ENCODE results near the gene TBC1D17. TPM values are rescaled to one million over a fixed set of nuclear protein-coding genes. Genes with fewer than 3 reads are reported as not detected.

The TBC1D17 gene
- total and polyA plus RNA-seq, 2 of the 13 experiments (the other 11 are each of a cell fraction or from before 2014, with no cell fraction given), result 9.7 to 16.9 TPM

DNA sequence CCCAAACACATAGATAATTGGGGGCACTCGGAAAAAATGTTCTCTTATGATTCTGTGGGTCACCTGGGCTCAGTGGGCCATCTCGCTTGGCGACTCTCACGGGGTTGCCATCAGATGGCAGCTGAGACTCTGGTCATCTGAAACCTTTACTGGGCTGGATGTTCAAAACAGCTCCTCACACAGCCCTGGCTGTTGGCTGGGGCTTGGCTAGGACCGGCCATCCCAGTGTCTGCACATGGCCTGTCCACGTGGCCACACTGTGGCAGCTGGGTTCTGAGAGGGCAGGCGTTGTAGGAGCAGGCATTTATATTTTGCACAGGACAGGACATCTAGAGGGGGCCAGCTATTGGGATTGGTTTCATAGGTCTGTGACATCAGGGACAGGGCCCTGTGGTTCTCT, 43.9 kb upstream of the TBC1D17 start:
- TF ChIP-seq ZNF496 (CRISPR knock-in tag; IDR thresholded peaks at IDR 0.05; ENCODE audit: insufficient replicate concordance), result no peak
- TF ChIP-seq ESRRA (CRISPR knock-in tag; IDR thresholded peaks at IDR 0.05; ENCODE audit: low read depth), result no peak
- TF ChIP-seq SUZ12 (IDR thresholded peaks at IDR 0.05; ENCODE audit: low read depth, low read length), result no peak
- TF ChIP-seq, protein P1, sequence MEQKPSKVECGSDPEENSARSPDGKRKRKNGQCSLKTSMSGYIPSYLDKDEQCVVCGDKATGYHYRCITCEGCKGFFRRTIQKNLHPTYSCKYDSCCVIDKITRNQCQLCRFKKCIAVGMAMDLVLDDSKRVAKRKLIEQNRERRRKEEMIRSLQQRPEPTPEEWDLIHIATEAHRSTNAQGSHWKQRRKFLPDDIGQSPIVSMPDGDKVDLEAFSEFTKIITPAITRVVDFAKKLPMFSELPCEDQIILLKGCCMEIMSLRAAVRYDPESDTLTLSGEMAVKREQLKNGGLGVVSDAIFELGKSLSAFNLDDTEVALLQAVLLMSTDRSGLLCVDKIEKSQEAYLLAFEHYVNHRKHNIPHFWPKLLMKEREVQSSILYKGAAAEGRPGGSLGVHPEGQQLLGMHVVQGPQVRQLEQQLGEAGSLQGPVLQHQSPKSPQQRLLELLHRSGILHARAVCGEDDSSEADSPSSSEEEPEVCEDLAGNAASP (CRISPR knock-in tag; IDR thresholded peaks at IDR 0.05; ENCODE audit: borderline replicate concordance), result no peak
- no peak for TF ChIP-seq ZNF883 (CRISPR knock-in tag; IDR thresholded peaks at IDR 0.05; ENCODE audit: not compliant biosample characterization)
- TF ChIP-seq ZNF251 (CRISPR knock-in tag; IDR thresholded peaks at IDR 0.05), result no peak
- TF ChIP-seq ZNF790 (CRISPR knock-in tag; IDR thresholded peaks at IDR 0.05; ENCODE audit: borderline replicate concordance), result no peak
- TF ChIP-seq HOXA7 (CRISPR knock-in tag; IDR thresholded peaks at IDR 0.05), result no peak
- TF ChIP-seq ZSCAN30 (CRISPR knock-in tag; IDR thresholded peaks at IDR 0.05), result no peak
- no peak for TF ChIP-seq SRSF9 (IDR thresholded peaks at IDR 0.05; ENCODE audit: borderline replicate concordance, insufficient read depth, low read depth, low read length, poor library complexity, severe bottlenecking)
- TF ChIP-seq ZNF75D (CRISPR knock-in tag; IDR thresholded peaks at IDR 0.05; ENCODE audit: borderline replicate concordance), result no peak
- no peak for TF ChIP-seq ZBTB2 (CRISPR knock-in tag; IDR thresholded peaks at IDR 0.05; ENCODE audit: low read depth)
- TF ChIP-seq, protein P2, sequence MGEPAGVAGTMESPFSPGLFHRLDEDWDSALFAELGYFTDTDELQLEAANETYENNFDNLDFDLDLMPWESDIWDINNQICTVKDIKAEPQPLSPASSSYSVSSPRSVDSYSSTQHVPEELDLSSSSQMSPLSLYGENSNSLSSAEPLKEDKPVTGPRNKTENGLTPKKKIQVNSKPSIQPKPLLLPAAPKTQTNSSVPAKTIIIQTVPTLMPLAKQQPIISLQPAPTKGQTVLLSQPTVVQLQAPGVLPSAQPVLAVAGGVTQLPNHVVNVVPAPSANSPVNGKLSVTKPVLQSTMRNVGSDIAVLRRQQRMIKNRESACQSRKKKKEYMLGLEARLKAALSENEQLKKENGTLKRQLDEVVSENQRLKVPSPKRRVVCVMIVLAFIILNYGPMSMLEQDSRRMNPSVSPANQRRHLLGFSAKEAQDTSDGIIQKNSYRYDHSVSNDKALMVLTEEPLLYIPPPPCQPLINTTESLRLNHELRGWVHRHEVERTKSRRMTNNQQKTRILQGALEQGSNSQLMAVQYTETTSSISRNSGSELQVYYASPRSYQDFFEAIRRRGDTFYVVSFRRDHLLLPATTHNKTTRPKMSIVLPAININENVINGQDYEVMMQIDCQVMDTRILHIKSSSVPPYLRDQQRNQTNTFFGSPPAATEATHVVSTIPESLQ (CRISPR knock-in tag; conservative IDR thresholded peaks at IDR 0.05), result no peak
- Histone ChIP-seq H3K4me1 (ENCODE audit: insufficient read depth, low read length) (no peaks in the 10 kb centered on the region), H3K9ac (ENCODE audit: insufficient read depth, low read depth, low read length) (no peak overlapping the region), H3K4me3 (replicated peaks in 1 of 3; ENCODE audit: insufficient read depth in 1 of 3, low read depth in 2 of 3, low read length in 3 of 3) (no peak overlapping the region), H3K27ac (ENCODE audit: extremely low read length, insufficient read depth, low read length) (no peak overlapping the region), H3K9me3 (ENCODE audit: low read length) (no peaks in the 10 kb centered on the region), H3K4me2 (ENCODE audit: low read depth, low read length) (no peak overlapping the region), H3K79me2 (ENCODE audit: insufficient read depth, low read length) (no peaks in the 10 kb centered on the region), H4K20me1 (ENCODE audit: insufficient read depth, low read length) (no peaks in the 10 kb centered on the region), H3K36me3 (replicated peaks in 1 of 2; ENCODE audit: control insufficient read depth in 1 of 2, insufficient read depth in 2 of 2, low read length in 2 of 2) (peaks cover 31 to 63% of the 10 kb centered on the region in 2 experiments), H3K27me3 (ENCODE audit: control insufficient read depth in 1 of 2, insufficient read depth in 2 of 2, low read length in 2 of 2) (no peaks in the 10 kb centered on the region), H2AFZ (ENCODE audit: low read length) (no peak overlapping the region)
- no TSS peak for BruUV-seq (replicated peaks)
- CTCF ChIA-PET (ENCODE audit: low intra/inter-chr PET ratio, low total read pairs), result no interaction called here
- intact Hi-C loops (cut with micrococcal nuclease; ENCODE audit: unreplicated experiment), result no loop called here
- no peak for DNase-seq (ENCODE audit: low spot score)
- POLR2A ChIA-PET, result no interaction called here
- WGBS (ENCODE audit: low lambda C conversion rate), result 95% methylated on average over 4 of the region's 7 CpGs
- ATAC-seq, result no peak
- in situ Hi-C loops (cut with HindIII; ENCODE audit: extremely low pct_ligation_motif_present, low pct_unique_long_range_greater_than_20kb), result no loop called here
- no peak for FAIRE-seq
